GM23248 (cell line): ENCODE measurements around the gene HDGF. TPM values are rescaled to one million over a fixed set of nuclear protein-coding genes. Genes with fewer than 3 reads are reported as not detected.
A peak's percentile ranks its signal among the peaks of the same experiment; 100 is the strongest.

Experiments
- DNase-seq: peaks from one replicate; pipeline ENCODE4 v3.0.0-alpha.2; 2015
- H2AFZ ChIP-seq: fragments of 200-600 bp; sonication (generic); 2 replicates; pipeline ENCODE4 v1.6.1; 2016; ENCODE audit warnings: antibody characterized with exemption
- H3F3A ChIP-seq: fragments of 200-600 bp; sonication (generic); 2 replicates; pipeline ENCODE4 v1.6.1; 2016; ENCODE audit warnings: mild to moderate bottlenecking, antibody characterized with exemption, mixed run types; ENCODE audit not compliant: insufficient read depth
- H3K27ac ChIP-seq: fragments of 200-600 bp; sonication (generic); 2 replicates; pipeline ENCODE4 v1.5.1; 2016; ENCODE audit warnings: mild to moderate bottlenecking
- H3K27me3 ChIP-seq: fragments of 200-600 bp; sonication (generic); replicated peaks from 2 replicates; pipeline ENCODE4 v1.6.1; 2016; ENCODE audit warnings: mild to moderate bottlenecking; ENCODE audit not compliant: insufficient read depth
- H3K36me3 ChIP-seq: fragments of 200-600 bp; sonication (generic); 2 replicates; pipeline ENCODE4 v1.6.1; 2016; ENCODE audit warnings: low read depth, mild to moderate bottlenecking
- H3K4me1 ChIP-seq: fragments of 200-600 bp; sonication (generic); 2 replicates; pipeline ENCODE4 v1.6.1; 2016; ENCODE audit warnings: mild to moderate bottlenecking; ENCODE audit not compliant: insufficient read depth
- H3K4me2 ChIP-seq: fragments of 200-600 bp; sonication (generic); one replicate; pipeline ENCODE4 v1.6.1; 2016; ENCODE audit warnings: mild to moderate bottlenecking; ENCODE audit not compliant: unreplicated experiment
- H3K4me3 ChIP-seq: fragments of 200-600 bp; sonication (generic); 2 replicates; pipeline ENCODE4 v1.5.1; 2016; ENCODE audit warnings: mild to moderate bottlenecking
- H3K79me2 ChIP-seq: fragments of 200-600 bp; sonication (generic); 2 replicates; pipeline ENCODE4 v1.6.1; 2016; ENCODE audit warnings: mild to moderate bottlenecking; ENCODE audit not compliant: insufficient read depth
- H3K9ac ChIP-seq: fragments of 200-600 bp; sonication (generic); 2 replicates; pipeline ENCODE4 v1.6.1; 2016; ENCODE audit warnings: mild to moderate bottlenecking
- H3K9me2 ChIP-seq: fragments of 200-600 bp; sonication (generic); 2 replicates; pipeline ENCODE4 v1.6.1; 2016; ENCODE audit warnings: mixed run types, mild to moderate bottlenecking, moderate library complexity; ENCODE audit not compliant: insufficient read depth
- H3K9me3 ChIP-seq: fragments of 200-600 bp; sonication (generic); one replicate; pipeline ENCODE4 v1.6.1; 2017; ENCODE audit warnings: low read depth
- H4K20me1 ChIP-seq: fragments of 200-600 bp; sonication (generic); 2 replicates; pipeline ENCODE4 v1.6.0; 2016; ENCODE audit not compliant: insufficient read depth
- EZH2 ChIP-seq: fragments of 200-600 bp; sonication (generic); IDR thresholded peaks from 2 replicates; pipeline ENCODE4 v1.6.1; 2018; ENCODE audit warnings: antibody characterized with exemption, mild to moderate bottlenecking; ENCODE audit not compliant: insufficient read depth, poor library complexity, severe bottlenecking
- EZH2phosphoT487 ChIP-seq: fragments of 200-600 bp; sonication (generic); IDR thresholded peaks from 2 replicates; pipeline ENCODE4 v1.6.1; 2018; ENCODE audit warnings: antibody characterized with exemption, moderate library complexity, mild to moderate bottlenecking, low read depth; ENCODE audit not compliant: insufficient read depth
- WGBS, 2 experiments: methylation state at CpG; one replicate each; pipeline ENCODE4 v1.1.6; 2015 to 2017; ENCODE audit warnings: low lambda C conversion rate in 2 of 2, low coverage in 1 of 2; ENCODE audit errors: missing lambda C conversion rate in 2 of 2; 5-methylcytosine and 5-hydroxymethylcytosine counted together
- in situ Hi-C: fragments of 300-500 bp; cut with MboI; formaldehyde crosslinking; loops from 2 replicates; pipeline ENCODE4 v1.15.0; 2020
- polyA plus RNA-seq: library from polyadenylated mRNA; unstranded; fragments of >200 nt; fragmentation: Nextera tagmentation; extraction: Ambion mirVana; gene quantifications from 2 replicates; pipeline ENCODE4 v1.2.1, GENCODE V29; 2016
- total RNA-seq: library from RNA; depleted of rRNA; stranded (reverse); fragments of >200 nt; shearing (Covaris generic); gene quantifications from 2 replicates; pipeline ENCODE4 v1.2.3, GENCODE V29; 2014

Gene HDGF
- total and polyA plus RNA-seq, 2 experiments from 2014 or later = 95.4 to 185 TPM

DNA sequence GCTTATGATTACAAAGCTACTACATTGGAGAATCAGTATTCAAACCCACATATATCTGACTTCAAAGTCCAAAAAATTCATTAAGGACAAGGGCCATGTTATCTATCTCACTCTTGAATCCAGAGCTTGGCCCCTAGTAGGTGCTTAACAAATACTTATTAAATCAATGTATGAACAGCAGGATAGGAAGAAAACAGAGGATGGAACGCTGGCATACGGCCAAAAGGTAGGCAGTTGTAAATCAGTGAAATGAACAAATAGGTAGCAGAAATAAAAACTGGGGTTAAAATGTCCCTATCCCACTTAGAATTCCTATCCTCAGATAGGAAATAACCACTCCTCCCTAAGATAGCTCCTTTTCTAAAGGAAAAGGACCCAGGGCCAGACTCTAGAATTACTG lies 12.6 kb downstream of the HDGF start:
- peaks cover 15% of the 10 kb centered on the region; the same call in 1 of the 2 replicates for H3K36me3 ChIP-seq
- TF ChIP-seq EZH2 (no peak), EZH2phosphoT487 (no peak)
- no peak overlapping the region for H2AFZ ChIP-seq
- no peak overlapping the region for H3K4me2 ChIP-seq
- no peak overlapping the region for H3K4me3 ChIP-seq
- H3K27ac ChIP-seq = no peak overlapping the region
- WGBS, 2 experiments = 76 to 85% methylated on average over 2 of the region's 2 CpGs
- H3K9me3 ChIP-seq = no peaks in the 10 kb centered on the region
- no peaks in the 10 kb centered on the region for H3K9me2 ChIP-seq
- peaks cover 17% of the 10 kb centered on the region for H3K4me1 ChIP-seq
- DNase-seq = no peak
- no peaks in the 10 kb centered on the region for H4K20me1 ChIP-seq
- peaks cover 17% of the 10 kb centered on the region for H3F3A ChIP-seq
- H3K79me2 ChIP-seq = peaks cover 52% of the 10 kb centered on the region
- no peak overlapping the region for H3K9ac ChIP-seq
- H3K27me3 ChIP-seq = no peaks in the 10 kb centered on the region
- in situ Hi-C loops = no loop called here

DNA sequence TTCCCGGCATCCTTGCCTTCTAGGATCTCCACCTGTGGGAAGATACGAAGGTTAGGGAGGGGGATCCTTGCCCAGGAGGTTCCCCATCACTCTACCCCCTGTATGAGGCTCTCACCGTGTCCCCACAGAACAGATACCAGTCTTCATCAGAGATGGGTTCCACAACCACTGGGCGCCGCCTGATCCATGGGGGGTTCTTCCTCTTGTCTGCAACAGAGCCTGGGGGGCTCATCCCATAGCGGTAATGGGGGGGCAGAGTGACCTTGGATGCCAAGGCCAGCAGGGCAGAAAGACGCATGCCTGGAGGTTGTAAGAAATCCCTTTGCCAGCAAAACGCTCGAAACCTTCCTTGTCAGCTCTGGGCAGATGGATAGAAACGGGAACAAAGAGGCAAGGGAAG lies 13.1 kb downstream of the HDGF start:
- peaks cover 15% of the 10 kb centered on the region; the same call in 1 of the 2 replicates for H3K36me3 ChIP-seq
- H3K4me2 ChIP-seq = no peak overlapping the region
- H3F3A ChIP-seq = peaks cover 17% of the 10 kb centered on the region
- WGBS, 2 experiments = 91 to 93% methylated on average over 9 to 10 of the region's 10 CpGs
- peaks cover 17% of the 10 kb centered on the region for H3K4me1 ChIP-seq
- TF ChIP-seq EZH2phosphoT487 = no peak
- TF ChIP-seq EZH2 = no peak
- no peak overlapping the region for H2AFZ ChIP-seq
- no peak overlapping the region for H3K27ac ChIP-seq
- DNase-seq = no peak
- no peak overlapping the region for H3K9ac ChIP-seq
- no peak overlapping the region for H3K4me3 ChIP-seq
- H3K9me2 ChIP-seq = no peaks in the 10 kb centered on the region
- in situ Hi-C loops = no loop called here
- H4K20me1 ChIP-seq = no peaks in the 10 kb centered on the region
- peaks cover 48% of the 10 kb centered on the region for H3K79me2 ChIP-seq
- H3K9me3 ChIP-seq = no peaks in the 10 kb centered on the region
- H3K27me3 ChIP-seq = no peaks in the 10 kb centered on the region

DNA sequence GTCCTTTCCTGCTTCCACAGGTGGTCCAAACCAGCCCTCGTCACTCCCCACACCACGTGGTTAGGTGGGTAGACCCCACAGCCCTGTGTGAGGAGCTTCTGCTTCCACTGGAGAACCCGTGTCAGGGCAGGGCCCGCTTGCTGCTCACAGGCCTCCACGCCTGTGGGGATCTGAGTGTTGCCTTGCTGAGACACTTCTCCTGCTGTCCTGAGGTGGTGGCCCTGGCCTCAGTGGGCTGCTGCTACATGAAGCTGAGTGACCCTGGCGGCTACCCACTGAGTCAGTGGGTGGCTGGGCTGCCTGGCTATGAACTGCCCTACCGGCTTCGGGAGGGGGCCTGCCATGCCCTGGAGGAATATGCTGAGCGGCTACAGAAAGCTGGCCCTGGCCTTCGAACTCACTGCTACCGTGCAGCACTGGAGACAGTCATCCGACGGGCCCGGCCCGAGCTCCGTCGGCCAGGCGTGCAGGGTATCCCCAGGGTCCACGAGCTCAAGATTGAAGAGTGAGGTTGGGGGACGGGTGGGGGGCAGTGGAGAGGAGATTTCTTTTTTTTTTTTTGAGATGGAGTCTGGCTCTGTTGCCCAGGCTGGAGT lies 17.4 kb downstream of the HDGF start:
- WGBS, 2 experiments = 91 to 97% methylated on average over 20 of the region's 20 CpGs
- H3K79me2 ChIP-seq = peaks cover 21% of the 10 kb centered on the region
- no peak for TF ChIP-seq EZH2
- TF ChIP-seq EZH2phosphoT487 = no peak
- no peaks in the 10 kb centered on the region; the same call in 1 of the 2 replicates for H3F3A ChIP-seq
- H3K36me3 ChIP-seq = peaks cover 5% of the 10 kb centered on the region; the same call in 1 of the 2 replicates
- no peaks in the 10 kb centered on the region for H3K9me2 ChIP-seq
- no peak for DNase-seq
- H3K4me3 ChIP-seq = no peak overlapping the region
- no peaks in the 10 kb centered on the region for H3K27me3 ChIP-seq
- H3K9ac ChIP-seq = no peak overlapping the region
- no peak overlapping the region for H2AFZ ChIP-seq
- H3K4me2 ChIP-seq = no peak overlapping the region
- H3K27ac ChIP-seq = no peak overlapping the region
- peaks cover 4% of the 10 kb centered on the region; the same call in 1 of the 2 replicates for H3K4me1 ChIP-seq
- H4K20me1 ChIP-seq = no peaks in the 10 kb centered on the region
- in situ Hi-C loops = no loop called here
- H3K9me3 ChIP-seq = no peaks in the 10 kb centered on the region

DNA sequence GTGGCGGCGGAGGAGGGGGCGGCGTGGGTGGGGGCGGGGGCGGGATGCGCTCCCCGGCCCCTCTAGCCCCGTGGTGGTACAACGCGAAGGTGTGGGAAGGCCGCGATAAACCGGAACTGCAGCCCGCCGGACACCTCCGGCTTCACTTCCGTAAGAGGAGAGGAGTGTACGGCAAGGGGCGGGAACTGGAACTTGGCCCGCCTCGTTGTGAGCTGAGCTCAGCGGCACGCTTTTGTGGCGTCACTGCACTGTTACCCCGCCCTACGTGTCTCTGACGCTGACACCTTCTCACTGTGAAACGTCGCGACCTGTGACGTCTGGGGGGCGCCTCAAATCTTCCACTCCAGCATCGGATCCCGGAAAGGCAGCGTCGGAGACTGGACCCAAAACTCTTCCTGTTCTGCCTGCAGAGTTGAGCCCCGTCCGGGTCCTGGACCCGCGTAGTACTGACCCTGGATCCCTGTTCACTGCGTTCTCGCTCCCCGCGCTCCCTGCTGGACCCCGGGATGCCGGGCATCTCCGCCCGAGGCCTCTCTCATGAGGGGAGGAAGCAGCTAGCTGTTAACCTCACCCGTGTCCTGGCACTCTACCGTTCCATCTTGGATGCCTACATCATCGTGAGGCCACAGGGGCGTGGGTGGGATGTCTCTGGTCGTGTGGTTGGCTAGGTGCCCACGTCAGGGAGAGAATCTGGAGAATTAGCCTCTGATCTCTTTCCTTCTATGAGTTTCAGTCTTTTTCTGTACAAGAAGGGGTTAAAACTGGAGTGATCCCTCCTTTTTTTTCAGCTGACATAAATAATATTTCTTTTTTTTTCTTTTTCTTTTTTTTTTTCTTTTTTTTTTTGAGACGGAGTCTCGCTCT lies 22.6 kb downstream of the HDGF start, which contains the start of gene ISG20L2:
TSS of gene ISG20L2 (minus strand) at position 168 of the 864 bp plus-strand sequence. CDS start 1,114 bp downstream, outside the sequence.
- H3K36me3 ChIP-seq = peaks cover 11% of the 10 kb centered on the region; the same call in 1 of the 2 replicates
- no peak for TF ChIP-seq EZH2phosphoT487
- no peak for TF ChIP-seq EZH2
- peaks cover 29% of the 10 kb centered on the region for H3K4me1 ChIP-seq
- H3K9me3 ChIP-seq = no peaks in the 10 kb centered on the region
- H3F3A ChIP-seq = peaks cover 6% of the 10 kb centered on the region; the same call in 1 of the 2 replicates
- in situ Hi-C loops = no loop called here
- peak within 1 kb of the TSS; percentile 99 for H3K4me3 ChIP-seq
- 2 to 3% methylated on average over 43 to 56 of the region's 57 CpGs for WGBS, 2 experiments
- H3K9ac ChIP-seq = peak within 1 kb of the TSS; percentile 99
- H3K79me2 ChIP-seq = peaks cover 58% of the 10 kb centered on the region
- peak within 1 kb of the TSS; percentile 96 for H3K27ac ChIP-seq
- H4K20me1 ChIP-seq = no peaks in the 10 kb centered on the region
- H3K9me2 ChIP-seq = no peaks in the 10 kb centered on the region
- peak within 1 kb of the TSS; percentile 92 for H2AFZ ChIP-seq
- H3K27me3 ChIP-seq = no peaks in the 10 kb centered on the region
- peak within 1 kb of the TSS; percentile 98 for H3K4me2 ChIP-seq
- DNase-seq = peak; percentile 100
